Glutamatergic neuron (in vitro differentiated cells): Measurements from ENCODE around the gene CACNA1E. TPM values are rescaled to one million over a fixed set of nuclear protein-coding genes. Genes with fewer than 3 reads are reported as not detected.

Source experiments
- DNase-seq: peaks from one replicate; pipeline ENCODE4 v3.0.0; 2022
- H3K27ac Mint-ChIP-seq: one replicate; pipeline ENCODE4 v1.8.0; 2020; ENCODE audit warnings: mild to moderate bottlenecking, mixed read lengths, inconsistent platforms; ENCODE audit not compliant: unreplicated experiment
- H3K27me3 Mint-ChIP-seq: one replicate; pipeline ENCODE4 v1.8.0; 2020; ENCODE audit warnings: mild to moderate bottlenecking, moderate library complexity, mixed read lengths, inconsistent platforms; ENCODE audit not compliant: unreplicated experiment
- H3K36me3 Mint-ChIP-seq: one replicate; pipeline ENCODE4 v1.8.0; 2020; ENCODE audit warnings: mild to moderate bottlenecking, mixed read lengths, inconsistent platforms; ENCODE audit not compliant: unreplicated experiment
- H3K4me1 Mint-ChIP-seq: one replicate; pipeline ENCODE4 v1.8.0; 2020; ENCODE audit warnings: mild to moderate bottlenecking, low read depth, mixed read lengths, inconsistent platforms; ENCODE audit not compliant: unreplicated experiment
- H3K4me3 Mint-ChIP-seq: one replicate; pipeline ENCODE4 v1.8.0; 2020; ENCODE audit warnings: mild to moderate bottlenecking, mixed read lengths, inconsistent platforms; ENCODE audit not compliant: unreplicated experiment
- H3K9me3 Mint-ChIP-seq: one replicate; pipeline ENCODE4 v1.8.0; 2020; ENCODE audit warnings: mild to moderate bottlenecking, moderate library complexity, mixed read lengths, inconsistent platforms; ENCODE audit not compliant: unreplicated experiment
- CTCF ChIP-seq: fragments of 200-600 bp; sonication (generic); IDR thresholded peaks from one replicate; pipeline ENCODE4 v1.5.0; 2021; ENCODE audit not compliant: partially characterized antibody, unreplicated experiment
- total RNA-seq: library from RNA; stranded (reverse); fragmentation: NEBNext Ultra II Directional; extraction: Animal tissue kit (Norgen Biotek cat#: 25700); gene quantifications from one replicate; pipeline ENCODE4 v1.2.1, GENCODE V29; 2021; ENCODE audit not compliant: unreplicated experiment

The CACNA1E gene
- total RNA-seq, 1 donor from 2014 or later = 8.8 TPM

- no peaks in the 10 kb centered on the region for H3K27me3 Mint-ChIP-seq
- H3K4me3 Mint-ChIP-seq = no peak overlapping the region
Measured at GRCh38 chr1:181618559-181618958, 135.2 kb downstream of the CACNA1E start.

GRCh38 chr1:181620183-181620582, 136.9 kb downstream of the CACNA1E start:
- TF ChIP-seq CTCF = no peak
- H3K4me3 Mint-ChIP-seq = no peak overlapping the region
- no peak overlapping the region for H3K27ac Mint-ChIP-seq
- H3K4me1 Mint-ChIP-seq = no peaks in the 10 kb centered on the region
- H3K27me3 Mint-ChIP-seq = no peaks in the 10 kb centered on the region
- H3K36me3 Mint-ChIP-seq = peaks cover 2% of the 10 kb centered on the region
- H3K9me3 Mint-ChIP-seq = no peaks in the 10 kb centered on the region
- no peak for DNase-seq

More at GRCh38 chr1:181618559-181618958, 135.2 kb downstream of the CACNA1E start:
- no peak for DNase-seq
- Mint-ChIP-seq H3K27ac (no peak overlapping the region), H3K36me3 (no peaks in the 10 kb centered on the region), H3K4me1 (no peaks in the 10 kb centered on the region), H3K9me3 (no peaks in the 10 kb centered on the region)
- TF ChIP-seq CTCF = no peak

GRCh38 chr1:181623850-181624249, 140.5 kb downstream of the CACNA1E start:
- H3K9me3 Mint-ChIP-seq = no peaks in the 10 kb centered on the region
- DNase-seq = no peak
- no peak for TF ChIP-seq CTCF
- no peaks in the 10 kb centered on the region for H3K4me1 Mint-ChIP-seq
- H3K27me3 Mint-ChIP-seq = no peaks in the 10 kb centered on the region
- H3K27ac Mint-ChIP-seq = no peak overlapping the region
- no peak overlapping the region for H3K4me3 Mint-ChIP-seq
- H3K36me3 Mint-ChIP-seq = peaks cover 6% of the 10 kb centered on the region

- H3K9me3 Mint-ChIP-seq = no peaks in the 10 kb centered on the region
- TF ChIP-seq CTCF = no peak
- no peak for DNase-seq
- H3K4me1 Mint-ChIP-seq = no peaks in the 10 kb centered on the region
- no peak overlapping the region for H3K4me3 Mint-ChIP-seq
- H3K27me3 Mint-ChIP-seq = no peaks in the 10 kb centered on the region
- H3K27ac Mint-ChIP-seq = no peak overlapping the region
- H3K36me3 Mint-ChIP-seq = peaks cover 6% of the 10 kb centered on the region
Measured at GRCh38 chr1:181626279-181626938, 143.1 kb downstream of the CACNA1E start.

GRCh38 chr1:181630398-181630797, 147.1 kb downstream of the CACNA1E start:
- H3K27me3 Mint-ChIP-seq = no peaks in the 10 kb centered on the region
- no peak overlapping the region for H3K4me3 Mint-ChIP-seq
- no peaks in the 10 kb centered on the region for H3K9me3 Mint-ChIP-seq
- H3K4me1 Mint-ChIP-seq = no peaks in the 10 kb centered on the region
- H3K36me3 Mint-ChIP-seq = peaks cover 1% of the 10 kb centered on the region
- H3K27ac Mint-ChIP-seq = no peak overlapping the region
- DNase-seq = no peak
- TF ChIP-seq CTCF = no peak
